GM12864 (cell line): Measurements from ENCODE around the gene RALGAPA2.

Experiments
- DNase-seq: peaks from one replicate; pipeline ENCODE4 v3.0.0-alpha.2; 2011; ENCODE audit warnings: low read depth
- H3K4me3 ChIP-seq: 2 replicates; pipeline ENCODE4 v1.5.1; 2011; ENCODE audit warnings: mild to moderate bottlenecking, low read depth, low read length, control low read depth
- TF ChIP-seq, protein P1 (sequence below): IDR thresholded peaks from 2 replicates; pipeline ENCODE4 v1.5.1; 2011; ENCODE audit warnings: low read depth, mild to moderate bottlenecking, moderate library complexity, low read length, control low read depth, inconsistent platforms; ENCODE audit errors: missing control alignments

The RALGAPA2 gene

GRCh38 chr20:20500312-20500711 lies 212.1 kb downstream of the RALGAPA2 start:
- DNase-seq: no peak
- TF ChIP-seq, protein P1, sequence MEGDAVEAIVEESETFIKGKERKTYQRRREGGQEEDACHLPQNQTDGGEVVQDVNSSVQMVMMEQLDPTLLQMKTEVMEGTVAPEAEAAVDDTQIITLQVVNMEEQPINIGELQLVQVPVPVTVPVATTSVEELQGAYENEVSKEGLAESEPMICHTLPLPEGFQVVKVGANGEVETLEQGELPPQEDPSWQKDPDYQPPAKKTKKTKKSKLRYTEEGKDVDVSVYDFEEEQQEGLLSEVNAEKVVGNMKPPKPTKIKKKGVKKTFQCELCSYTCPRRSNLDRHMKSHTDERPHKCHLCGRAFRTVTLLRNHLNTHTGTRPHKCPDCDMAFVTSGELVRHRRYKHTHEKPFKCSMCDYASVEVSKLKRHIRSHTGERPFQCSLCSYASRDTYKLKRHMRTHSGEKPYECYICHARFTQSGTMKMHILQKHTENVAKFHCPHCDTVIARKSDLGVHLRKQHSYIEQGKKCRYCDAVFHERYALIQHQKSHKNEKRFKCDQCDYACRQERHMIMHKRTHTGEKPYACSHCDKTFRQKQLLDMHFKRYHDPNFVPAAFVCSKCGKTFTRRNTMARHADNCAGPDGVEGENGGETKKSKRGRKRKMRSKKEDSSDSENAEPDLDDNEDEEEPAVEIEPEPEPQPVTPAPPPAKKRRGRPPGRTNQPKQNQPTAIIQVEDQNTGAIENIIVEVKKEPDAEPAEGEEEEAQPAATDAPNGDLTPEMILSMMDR: no peak
- H3K4me3 ChIP-seq: no peak overlapping the region

DNA sequence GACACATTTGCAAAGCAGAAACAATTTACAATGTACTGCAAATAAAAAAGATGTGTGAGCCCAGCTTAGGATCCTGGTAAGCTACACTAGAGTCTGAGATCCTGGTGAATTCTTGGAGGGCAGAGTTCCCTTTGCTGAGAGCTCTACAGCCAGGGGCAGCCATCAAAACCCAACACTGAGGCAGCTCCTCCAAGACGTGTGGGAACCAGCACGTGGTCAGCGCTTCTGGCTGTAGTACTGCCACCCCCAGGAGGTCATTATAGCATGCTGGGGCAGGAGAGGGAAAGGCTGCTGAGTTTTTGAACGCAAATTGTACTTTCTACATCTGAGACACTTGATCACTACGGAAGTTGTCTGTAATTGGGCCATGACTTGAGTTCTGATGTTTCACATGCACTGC lies 213.0 kb downstream of the RALGAPA2 start:
- TF ChIP-seq, protein P1: no peak
- no peak overlapping the region for H3K4me3 ChIP-seq
- DNase-seq: no peak

GRCh38 chr20:20498076-20498861 lies 214.2 kb downstream of the RALGAPA2 start:
- no peak overlapping the region for H3K4me3 ChIP-seq
- DNase-seq: no peak

GRCh38 chr20:20497242-20497978 lies 215.0 kb downstream of the RALGAPA2 start:
- no peak overlapping the region for H3K4me3 ChIP-seq
- DNase-seq: no peak
- TF ChIP-seq, protein P1: no peak

More at GRCh38 chr20:20498076-20498861, 214.2 kb downstream of the RALGAPA2 start:
- TF ChIP-seq, protein P1: no peak

DNA sequence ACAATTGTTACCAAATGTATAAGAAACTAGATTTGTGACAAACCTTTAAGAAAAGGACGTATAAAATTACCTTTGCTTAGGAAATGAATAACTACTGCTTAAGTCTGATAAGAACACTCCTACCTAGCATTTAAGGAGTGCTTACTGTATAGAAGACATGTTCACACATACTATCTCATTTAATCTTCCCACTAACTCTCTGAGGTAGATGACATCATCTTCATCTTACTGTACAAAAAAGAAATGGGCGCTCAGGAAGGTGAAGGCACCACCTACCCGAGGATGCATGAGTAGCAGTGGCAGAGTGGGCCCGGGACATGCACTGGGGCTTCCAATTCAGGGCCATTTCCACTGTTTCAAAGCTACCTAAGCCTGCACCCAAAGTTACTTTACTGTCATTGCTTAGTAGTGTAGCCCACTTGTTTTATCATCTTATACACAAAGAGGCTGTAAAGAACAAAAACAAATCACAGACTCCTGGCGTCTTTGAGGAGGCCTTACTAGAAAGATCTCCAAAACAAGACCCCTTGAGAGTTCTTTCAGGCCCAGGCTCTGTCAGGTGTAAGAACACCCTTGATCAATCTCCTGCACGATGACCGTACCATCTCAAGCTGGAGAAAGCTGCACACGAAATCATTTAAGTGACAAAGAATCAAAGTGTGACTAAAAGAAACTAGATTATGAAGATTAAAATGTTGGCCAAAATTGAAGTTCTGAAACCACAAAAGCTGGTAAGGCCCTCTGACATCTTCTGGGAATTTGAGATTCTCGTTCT lies 216.5 kb downstream of the RALGAPA2 start:
- no peak overlapping the region for H3K4me3 ChIP-seq
- no peak for DNase-seq
- TF ChIP-seq, protein P1: no peak

GRCh38 chr20:20493701-20494100 lies 218.7 kb downstream of the RALGAPA2 start:
- no peak overlapping the region for H3K4me3 ChIP-seq
- DNase-seq: no peak
- TF ChIP-seq, protein P1: no peak
